CD4-positive, alpha-beta T cell (primary cell): Measurements from ENCODE around the gene WRNIP1. TPM values are rescaled to one million over a fixed set of nuclear protein-coding genes. Genes with fewer than 3 reads are reported as not detected.

ENCODE experiments used
- ATAC-seq: fragments of 200-7000 bp; cut with Tn5 transposase; one replicate; pipeline ENCODE4 v1.10.0; 2022; ENCODE audit warnings: mild to moderate bottlenecking; ENCODE audit not compliant: poor library complexity
- CTCF ChIA-PET: fragments of 350-600 bp; sonication (Branson Sonifier 250); formaldehyde crosslinking; loops from one replicate; lab custom pipeline; 2021; ENCODE audit warnings: antibody characterized with exemption, inconsistent platforms; lab: Charles Lee
- POLR2A ChIA-PET: fragments of 350-600 bp; sonication (Branson Sonifier 250); formaldehyde crosslinking; loops from one replicate; lab custom pipeline; 2021; ENCODE audit warnings: antibody characterized with exemption, inconsistent platforms; lab: Charles Lee
- DNase-seq, 14 experiments: peaks; one replicate each; pipeline ENCODE4 v3.0.0-alpha.2; 2013 to 2020; ENCODE audit warnings: mixed read lengths in 2 of 14
- H3K27ac ChIP-seq, 2 donors: one replicate each; pipeline versions ENCODE4 v1.5.1 to v1.7.0; 2013; ENCODE audit warnings: low read length in 2 of 2, low read depth in 1 of 2, mild to moderate bottlenecking in 1 of 2
- H3K27me3 ChIP-seq, 2 experiments: 1 replicate in 1 of 2; 2 replicates in 1 of 2; pipeline versions ENCODE4 v1.6.1 to v1.7.0; 2013; ENCODE audit warnings: low read length in 2 of 2, control low read depth in 1 of 2, mild to moderate bottlenecking in 1 of 2, moderate library complexity in 1 of 2; ENCODE audit not compliant: insufficient read depth in 2 of 2, control insufficient read depth in 1 of 2
- H3K36me3 ChIP-seq: one replicate; pipeline ENCODE4 v1.6.1; 2013; ENCODE audit warnings: low read length, control low read depth; ENCODE audit not compliant: insufficient read depth
- H3K4me1 ChIP-seq: one replicate; pipeline ENCODE4 v1.6.1; 2013; ENCODE audit warnings: low read length, control low read depth; ENCODE audit not compliant: insufficient read depth
- H3K4me3 ChIP-seq: one replicate; pipeline ENCODE4 v1.5.1; 2013; ENCODE audit warnings: mild to moderate bottlenecking, low read length, moderate library complexity
- H3K9me3 ChIP-seq, 2 experiments: 1 replicate in 1 of 2; 2 replicates in 1 of 2; pipeline versions ENCODE4 v1.6.1 to v1.7.0; 2013; ENCODE audit warnings: low read length in 2 of 2, mild to moderate bottlenecking in 2 of 2, control low read depth in 1 of 2, moderate library complexity in 1 of 2; ENCODE audit not compliant: control insufficient read depth in 1 of 2, insufficient read depth in 1 of 2
- H3K27ac Mint-ChIP-seq: one replicate; pipeline ENCODE4 v1.8.0; 2020; ENCODE audit warnings: mixed read lengths
- H3K27me3 Mint-ChIP-seq: one replicate; pipeline ENCODE4 v1.8.0; 2021; ENCODE audit warnings: mixed read lengths
- H3K36me3 Mint-ChIP-seq: one replicate; pipeline ENCODE4 v1.8.0; 2021; ENCODE audit warnings: low read depth, mixed read lengths
- H3K4me1 Mint-ChIP-seq: one replicate; pipeline ENCODE4 v1.8.0; 2021; ENCODE audit warnings: low read depth, mixed read lengths
- H3K4me3 Mint-ChIP-seq: one replicate; pipeline ENCODE4 v1.8.0; 2020; ENCODE audit warnings: mild to moderate bottlenecking, mixed read lengths
- H3K9me3 Mint-ChIP-seq: one replicate; pipeline ENCODE4 v1.8.0; 2020; ENCODE audit warnings: mixed read lengths
- CTCF ChIP-seq: fragments of 200-600 bp; IDR thresholded peaks from one replicate; pipeline ENCODE4 v1.8.0; 2022; ENCODE audit warnings: antibody characterized with exemption, mild to moderate bottlenecking
- intact Hi-C, 2 experiments: fragments of 100-400 bp; cut with DNase I in 1 of 2; cut with micrococcal nuclease in 1 of 2; formaldehyde crosslinking; loops; one replicate each; pipeline versions ENCODE4 v1.15.1 to v1.9.0; 2023 to 2025; cut with DNase I, micrococcal nuclease
- total RNA-seq, 174 experiments: library from RNA in 2 of 174; stranded (reverse) in 2 of 174; gene quantifications; one replicate each; pipeline ENCODE4 v1.2.3 and lab custom pipeline; 2021 to 2026

The WRNIP1 gene
- total RNA-seq, 2 experiments from 2014 or later: 22.4 to 25.2 TPM

- Mint-ChIP-seq H3K27ac (peak overlapping the region; percentile 92), H3K9me3 (no peaks in the 10 kb centered on the region), H3K27me3 (no peaks in the 10 kb centered on the region), H3K36me3 (peaks cover 51% of the 10 kb centered on the region), H3K4me3 (peak overlapping the region; percentile 95), H3K4me1 (peaks cover 63% of the 10 kb centered on the region)
- H3K4me3 ChIP-seq: peak overlapping the region; percentile 78
- H3K36me3 ChIP-seq: peaks cover 12% of the 10 kb centered on the region
- H3K4me1 ChIP-seq: peaks cover 34% of the 10 kb centered on the region
- intact Hi-C loops: loop anchor here (2.0 to 10.0 kb wide), 8 partner anchors 75 to 1256 kb away; partner anchors contain the start of genes GMDS (in 1 of the 2), SERPINB1 (in 1 of the 2) and SLC22A23 (in 1 of the 2)
- ATAC-seq (no peak), DNase-seq (peak in 8 of 14 experiments; percentile 8 to 49 (median 24))
- TF ChIP-seq CTCF: no peak
- H3K27me3 ChIP-seq: no peaks in the 10 kb centered on the region
- ChIA-PET POLR2A (interaction anchor here (0.8 to 2.9 kb wide), 24 partner anchors 8 to 1255 kb away, joined by 3 to 35 read pairs (median 4); partner anchors contain the start of genes MYLK4, RIPK1 and SERPINB1), CTCF (interaction anchor here (0.7 to 6.4 kb wide), 12 partner anchors 8 to 1370 kb away, joined by 3 to 26 read pairs (median 4); partner anchors contain the start of genes MYLK4 and SERPINB1)
- H3K9me3 ChIP-seq: no peaks in the 10 kb centered on the region
- peak overlapping the region in 1 of 2 donors; percentile 17 for H3K27ac ChIP-seq
Observed at GRCh38 chr6:2765896-2766766, 938 bp downstream of the WRNIP1 start.

GRCh38 chr6:2766767-2767656 lies 1.8 kb downstream of the WRNIP1 start:
- no peaks in the 10 kb centered on the region for H3K27me3 Mint-ChIP-seq
- peak overlapping the region; percentile 92 for H3K27ac Mint-ChIP-seq
- H3K9me3 ChIP-seq: no peaks in the 10 kb centered on the region
- no peaks in the 10 kb centered on the region for H3K27me3 ChIP-seq
- peaks cover 34% of the 10 kb centered on the region for H3K4me1 ChIP-seq
- no peak overlapping the region for H3K27ac ChIP-seq
- H3K36me3 Mint-ChIP-seq: peaks cover 59% of the 10 kb centered on the region
- ChIA-PET CTCF (interaction anchor here (1.0 to 2.0 kb wide), 5 partner anchors 17 to 144 kb away, joined by 3 to 6 read pairs (median 4); no protein-coding TSS in a partner anchor), POLR2A (interaction anchor here (0.8 to 2.9 kb wide), 7 partner anchors 11 to 1254 kb away, joined by 3 to 35 read pairs (median 5); partner anchors contain the start of genes MYLK4 and SERPINB1)
- DNase-seq: no peak
- peak overlapping the region; percentile 78 for H3K4me3 ChIP-seq
- intact Hi-C loops: loop anchor here (2.0 to 10.0 kb wide), 7 partner anchors 74 to 1255 kb away; partner anchors contain the start of genes GMDS (in 1 of the 2), SERPINB1 (in 1 of the 2) and SLC22A23 (in 1 of the 2)
- H3K4me3 Mint-ChIP-seq: peak overlapping the region; percentile 95
- peaks cover 19% of the 10 kb centered on the region for H3K36me3 ChIP-seq
- no peak for TF ChIP-seq CTCF
- H3K4me1 Mint-ChIP-seq: peaks cover 68% of the 10 kb centered on the region
- ATAC-seq: no peak
- H3K9me3 Mint-ChIP-seq: no peaks in the 10 kb centered on the region
